Forelimb muscle (tissue), 1 donor: ENCODE measurements around the gene ADAMTS9. TPM values are rescaled to one million over a fixed set of nuclear protein-coding genes. Genes with fewer than 3 reads are reported as not detected.

Experiments
- DNase-seq: peaks from one replicate; pipeline ENCODE4 v3.0.0-alpha.2; 2013; ENCODE audit warnings: low read depth
- polyA plus RNA-seq: library from polyadenylated mRNA; unstranded; fragments of 120-200 nt; gene quantifications from one replicate; pipeline ENCODE4 v1.2.1, GENCODE V29; 2013; ENCODE audit not compliant: insufficient read length

Gene ADAMTS9
- polyA plus RNA-seq, 1 donor: 66.5 TPM

DNA sequence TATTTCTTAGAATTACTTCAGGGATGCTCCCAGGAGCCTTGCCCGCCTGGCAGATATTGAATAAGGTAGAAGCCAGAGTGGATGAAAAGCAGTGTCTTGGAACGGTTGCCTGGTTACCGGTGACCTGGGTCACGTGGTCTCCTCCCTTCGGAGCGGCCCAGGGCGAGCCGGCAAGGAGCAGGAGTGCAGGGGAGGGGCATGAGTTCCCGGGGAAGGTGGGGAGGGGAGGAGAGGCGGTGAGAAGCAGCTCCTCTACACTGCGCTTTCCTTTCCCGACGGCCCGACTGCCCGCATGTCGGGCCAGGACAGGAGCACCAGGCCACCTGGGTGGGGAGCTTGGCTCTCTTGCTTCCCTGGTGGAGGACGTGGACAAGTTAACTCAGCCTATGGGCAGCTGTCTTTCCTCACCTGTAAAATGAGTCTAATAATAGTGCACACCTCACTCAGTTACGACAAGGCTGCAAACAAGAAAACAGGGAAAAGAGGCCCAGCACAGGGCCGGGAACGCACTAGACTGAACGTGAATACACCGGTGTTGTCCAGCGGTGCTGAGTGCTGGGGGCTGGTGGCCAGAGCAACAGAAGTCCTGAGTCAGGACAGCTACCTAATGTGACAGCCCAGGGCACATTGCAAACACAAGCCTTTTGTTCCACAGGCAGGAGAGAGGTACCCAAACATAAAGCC is 198.3 kb downstream of the ADAMTS9 start:
- DNase-seq: no peak

DNA sequence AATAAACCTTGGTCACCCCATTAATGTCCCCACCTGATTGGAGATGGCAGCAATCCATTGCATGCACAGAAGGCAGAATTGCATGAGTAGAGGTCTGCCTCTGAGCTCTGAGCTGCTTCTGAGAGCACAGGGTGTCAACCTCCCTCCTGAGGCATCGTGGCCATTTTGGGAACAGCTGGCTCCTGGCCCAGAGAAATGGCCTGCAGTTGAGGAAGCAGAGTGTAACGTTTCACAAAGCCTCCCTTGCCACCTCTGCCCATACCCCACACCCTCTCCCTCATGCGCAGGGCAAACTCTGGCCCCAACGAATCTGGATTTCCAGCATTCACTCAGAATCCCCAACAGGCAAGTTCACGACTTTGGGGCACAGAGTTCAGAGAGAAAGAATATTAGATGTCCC is 198.9 kb downstream of the ADAMTS9 start:
- DNase-seq: no peak

DNA sequence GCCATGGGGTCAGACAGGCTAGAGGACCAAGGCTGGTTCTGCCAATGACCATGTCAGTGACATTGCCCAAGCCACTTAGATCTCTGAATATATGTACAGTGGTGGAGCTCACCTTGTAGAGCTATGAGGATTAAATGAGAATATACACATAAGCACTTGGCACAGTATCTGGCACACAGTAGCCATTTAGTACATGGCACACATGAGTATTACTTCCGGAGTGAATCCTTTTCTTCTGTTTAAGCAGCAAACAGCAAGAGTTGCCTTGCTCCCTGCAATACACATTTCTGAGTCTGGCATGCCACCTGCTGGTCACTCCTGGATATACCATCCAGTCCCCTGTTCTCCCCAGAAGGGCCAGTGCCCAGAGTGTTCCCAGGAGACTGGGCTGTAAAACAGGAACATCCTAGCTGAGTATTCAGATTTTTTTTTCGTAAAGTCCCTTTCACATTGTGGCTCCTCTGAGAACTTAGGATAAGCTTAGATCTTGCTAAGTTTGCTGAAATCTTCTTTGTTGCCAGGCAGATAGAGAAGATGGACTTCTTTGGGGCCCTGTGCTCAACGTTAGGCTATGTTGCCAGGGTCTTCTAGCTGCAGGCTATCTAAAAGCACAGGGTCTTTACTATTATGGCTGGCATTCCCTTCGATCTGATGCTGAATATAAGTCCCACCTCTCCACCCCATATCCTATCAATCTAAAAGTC is 203.4 kb downstream of the ADAMTS9 start:
- peak; percentile 46 for DNase-seq

DNA sequence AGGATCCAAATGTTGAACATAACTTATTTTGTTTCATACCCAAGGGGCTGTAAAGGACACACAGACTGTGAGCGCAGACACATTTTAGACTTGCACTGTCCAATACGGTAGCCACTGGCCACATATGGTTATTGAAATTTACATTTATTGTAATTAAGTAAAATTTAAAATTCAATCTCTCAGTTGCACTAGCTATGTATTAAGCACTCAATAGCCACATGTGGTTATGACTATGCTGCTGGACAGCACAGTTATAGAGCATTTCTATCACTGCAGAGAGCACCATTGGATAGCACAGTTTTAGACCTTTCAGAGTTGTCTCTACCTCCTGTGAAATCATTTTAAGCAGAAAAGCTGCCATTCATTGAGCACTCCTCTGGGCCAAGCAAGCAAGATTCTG is 204.3 kb downstream of the ADAMTS9 start:
- no peak for DNase-seq

DNA sequence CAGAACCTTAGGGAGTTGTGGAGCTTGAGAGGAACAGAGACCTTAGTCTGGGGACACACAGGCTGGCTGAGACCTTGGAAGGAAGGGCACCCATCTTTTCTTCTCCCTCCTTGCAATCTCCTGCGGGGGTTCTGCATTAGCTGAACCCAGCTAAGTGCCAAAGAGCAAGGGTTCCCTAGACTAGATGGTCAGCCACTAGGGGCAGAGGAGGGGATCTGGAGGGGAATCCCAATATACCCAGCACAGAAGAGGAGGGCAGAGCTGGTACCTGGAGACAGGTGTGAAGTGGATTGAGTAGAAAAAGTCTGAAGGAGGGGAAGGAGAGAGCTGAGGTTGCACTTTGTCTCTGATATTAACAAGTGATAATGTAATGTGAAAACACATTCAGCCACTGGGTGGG is 212.8 kb downstream of the ADAMTS9 start:
- DNase-seq: no peak

DNA sequence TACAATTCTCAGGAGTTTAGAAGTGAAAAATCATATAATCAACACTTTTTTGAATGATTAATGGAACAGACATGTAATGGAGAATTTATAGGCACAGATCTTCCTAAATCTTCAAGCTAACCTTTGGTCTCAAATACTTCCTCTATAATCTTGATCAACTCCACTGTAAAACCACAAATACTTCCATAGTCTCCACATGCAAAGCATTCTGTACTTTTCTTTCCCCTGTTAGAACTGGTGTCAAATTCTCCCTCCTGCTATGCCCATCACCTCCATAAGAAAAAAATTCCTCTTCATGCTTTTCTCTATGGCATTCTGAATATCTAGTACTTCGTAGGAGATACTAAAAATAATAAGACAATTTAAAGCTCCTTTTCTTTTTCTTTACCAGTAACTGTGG is 214.3 kb downstream of the ADAMTS9 start:
- DNase-seq: no peak

DNA sequence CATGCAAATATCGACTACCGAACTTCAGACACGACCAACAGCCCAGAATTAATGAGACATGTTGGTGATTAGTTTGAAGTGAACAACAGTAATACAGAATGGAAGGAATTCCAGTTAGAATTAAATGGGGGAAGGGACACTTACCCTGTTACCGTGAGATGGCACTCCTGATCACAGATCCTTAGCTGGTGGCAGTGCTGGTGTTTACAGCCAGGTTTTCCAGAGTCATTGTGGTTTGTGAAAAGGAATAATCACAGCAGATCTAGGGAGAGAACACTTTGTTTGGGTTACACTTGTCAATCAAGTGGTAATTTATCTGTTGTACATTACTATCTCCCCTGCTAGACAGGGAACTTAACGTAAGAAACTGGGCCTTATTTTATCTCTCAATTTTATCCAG is 217.4 kb downstream of the ADAMTS9 start:
- DNase-seq: no peak

DNA sequence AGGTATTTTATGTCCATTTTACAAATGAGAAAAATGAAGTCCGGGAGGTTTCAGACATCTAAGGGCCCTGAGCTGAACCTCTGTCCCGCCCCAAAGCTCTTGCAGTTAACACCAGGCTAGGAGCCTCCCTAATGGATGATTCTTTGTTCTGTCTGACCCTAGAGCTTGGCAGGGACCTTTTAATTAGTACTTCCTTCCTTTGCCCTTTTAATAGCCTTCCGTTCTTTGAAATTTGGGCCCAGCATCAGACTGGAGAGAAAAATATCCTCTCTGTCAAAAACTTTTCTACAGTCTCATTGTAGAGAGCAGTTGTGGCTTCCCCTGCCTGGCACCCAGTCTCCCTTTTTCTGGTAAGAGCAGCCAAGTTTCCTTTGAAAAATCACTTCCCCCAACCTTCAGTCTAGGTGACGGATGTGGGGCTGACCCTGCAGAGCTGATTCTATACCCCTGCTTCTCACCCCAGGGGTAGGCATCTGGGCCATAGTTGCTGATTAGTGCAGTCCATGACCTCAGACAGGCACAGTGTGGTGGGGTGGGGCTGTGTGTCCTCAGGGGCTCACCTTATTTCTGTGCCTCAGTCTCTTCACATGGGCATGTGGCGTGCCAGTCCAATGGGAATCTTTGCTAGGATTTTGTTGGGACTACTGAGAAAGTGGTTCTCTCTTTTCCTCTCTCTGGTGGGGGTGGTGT is 220.4 kb downstream of the ADAMTS9 start:
- no peak for DNase-seq
